HepG2 (cell line): ENCODE data around the gene PIK3CD. TPM values are rescaled to one million over a fixed set of nuclear protein-coding genes. Genes with fewer than 3 reads are reported as not detected.

Experiments used
- ATAC-seq: fragments of 200-7000 bp; cut with Tn5 transposase; 3 replicates; pipeline ENCODE4 v1.9.1; 2020; ENCODE audit warnings: mild to moderate bottlenecking, moderate library complexity
- BruUV-seq: library from RNA; stranded (reverse); fragments of 400-500 nt; replicated peaks from 2 replicates; lab custom pipeline; 2021; lab: Mats Ljungman, UMichigan
- CTCF ChIA-PET: fragments of 300-600 bp; formaldehyde crosslinking; extraction: SDS; loops from one replicate; lab custom pipeline; 2021; ENCODE audit warnings: low total read pairs, inconsistent platforms, low intra/inter-chr PET ratio; lab: Yijun Ruan, JAX
- POLR2A ChIA-PET: fragments of 350-600 bp; sonication (Branson Sonifier 250); formaldehyde crosslinking; loops from one replicate; lab custom pipeline; 2020; ENCODE audit warnings: antibody characterized with exemption, inconsistent platforms; lab: Yijun Ruan, JAX
- DNase-seq: peaks from one replicate; pipeline ENCODE4 v3.0.0-alpha.2; 2015; ENCODE audit warnings: low spot score
- FAIRE-seq: peaks from 3 replicates; lab custom pipeline; 2011; peaks lifted over from hg19 to GRCh38; lab: Jason Lieb, UNC
- H2AFZ ChIP-seq: one replicate; pipeline ENCODE4 v1.6.1; 2011; ENCODE audit warnings: low read length, inconsistent platforms
- H3K27ac ChIP-seq: fragments of 300-600 bp; 3 replicates; pipeline ENCODE4 v1.8.0; 2011; ENCODE audit warnings: mixed run types, mild to moderate bottlenecking, mixed read lengths, low read length, inconsistent platforms; ENCODE audit not compliant: insufficient read depth; ENCODE audit errors: extremely low read length
- H3K27me3 ChIP-seq, 2 experiments: fragments of 200-600 bp in 1 of 2; 2 replicates in 1 of 2; 3 replicates in 1 of 2; pipeline versions ENCODE4 v1.6.0 to v1.8.0; 2011; ENCODE audit warnings: low read length in 2 of 2, mild to moderate bottlenecking in 2 of 2, moderate library complexity in 2 of 2, inconsistent platforms in 1 of 2; ENCODE audit not compliant: insufficient read depth in 2 of 2, control insufficient read depth in 1 of 2
- H3K36me3 ChIP-seq, 2 experiments: fragments of 200-600 bp in 1 of 2; replicated peaks in 1 of 2; 2 replicates in 1 of 2; 3 replicates in 1 of 2; pipeline versions ENCODE4 v1.5.1 to v1.8.0; 2011; ENCODE audit warnings: low read length in 2 of 2, inconsistent platforms in 1 of 2; ENCODE audit not compliant: insufficient read depth in 2 of 2, control insufficient read depth in 1 of 2
- H3K4me1 ChIP-seq: 2 replicates; pipeline ENCODE4 v1.5.1; 2012; ENCODE audit warnings: low read length, inconsistent platforms; ENCODE audit not compliant: insufficient read depth
- H3K4me2 ChIP-seq: 2 replicates; pipeline ENCODE4 v1.6.0; 2011; ENCODE audit warnings: low read depth, low read length, inconsistent platforms
- H3K4me3 ChIP-seq, 3 experiments: fragments of 200-600 bp in 1 of 3; sonication (generic), shearing (Covaris generic) in 1 of 3; replicated peaks in 1 of 3; 2 replicates each; pipeline ENCODE4 v1.5.1; 2011 to 2016; ENCODE audit warnings: low read length in 3 of 3, inconsistent platforms in 2 of 3, low read depth in 2 of 3, mild to moderate bottlenecking in 2 of 3, control low read depth in 1 of 3, mixed read lengths in 1 of 3; ENCODE audit not compliant: insufficient read depth in 1 of 3
- H3K79me2 ChIP-seq: one replicate; pipeline ENCODE4 v1.6.1; 2011; ENCODE audit warnings: low read length, inconsistent platforms; ENCODE audit not compliant: insufficient read depth
- H3K9ac ChIP-seq: 2 replicates; pipeline ENCODE4 v1.6.0; 2011; ENCODE audit warnings: mild to moderate bottlenecking, low read depth, low read length, inconsistent platforms; ENCODE audit not compliant: insufficient read depth
- H3K9me3 ChIP-seq: 2 replicates; pipeline ENCODE4 v1.5.1; 2012; ENCODE audit warnings: mild to moderate bottlenecking, low read length
- H4K20me1 ChIP-seq: 2 replicates; pipeline ENCODE4 v1.6.0; 2011; ENCODE audit warnings: inconsistent platforms, mild to moderate bottlenecking, low read length, moderate library complexity; ENCODE audit not compliant: insufficient read depth
- CREB1 ChIP-seq, 2 experiments: fragments of 450-650 bp in 1 of 2; IDR thresholded peaks; 2 replicates each; pipeline ENCODE4 v1.6.1; 2016 to 2017; ENCODE audit warnings: control low read depth in 1 of 2, mild to moderate bottlenecking in 1 of 2, missing compliant biosample characterization in 1 of 2, missing genetic modification characterization in 1 of 2
- FOXO1 ChIP-seq: sonication (generic); formaldehyde crosslinking; IDR thresholded peaks from 2 replicates; pipeline ENCODE4 v1.4.0; 2020; ENCODE audit warnings: missing genetic modification reagents
- JUNB ChIP-seq: sonication (generic); formaldehyde crosslinking; IDR thresholded peaks from 2 replicates; pipeline ENCODE4 v1.8.0; 2022; ENCODE audit warnings: missing genetic modification reagents, mild to moderate bottlenecking, borderline replicate concordance
- KLF9 ChIP-seq: IDR thresholded peaks from 2 replicates; pipeline ENCODE4 v1.6.1; 2016; ENCODE audit warnings: low read depth
- MBD4 ChIP-seq: IDR thresholded peaks from 2 replicates; pipeline ENCODE4 v1.6.1; 2012; ENCODE audit warnings: low read length, inconsistent platforms, borderline replicate concordance
- NFRKB ChIP-seq: fragments of 450-650 bp; IDR thresholded peaks from 2 replicates; pipeline ENCODE4 v1.6.1; 2017
- PHF20 ChIP-seq: sonication (generic); formaldehyde crosslinking; IDR thresholded peaks from 2 replicates; pipeline ENCODE4 v1.5.0; 2020; ENCODE audit warnings: mild to moderate bottlenecking, missing genetic modification reagents
- RBAK ChIP-seq: sonication (generic); formaldehyde crosslinking; IDR thresholded peaks from 2 replicates; pipeline ENCODE4 v1.5.1; 2020; ENCODE audit warnings: mild to moderate bottlenecking, missing genetic modification reagents
- RBM39 ChIP-seq: fragments of 200-400 bp; formaldehyde crosslinking; IDR thresholded peaks from one replicate; pipeline ENCODE4 v1.6.1; 2018; ENCODE audit warnings: antibody characterized with exemption, mild to moderate bottlenecking, low read depth, low read length; ENCODE audit not compliant: poor library complexity, severe bottlenecking
- SCMH1 ChIP-seq: sonication (generic); formaldehyde crosslinking; IDR thresholded peaks from 2 replicates; pipeline ENCODE4 v1.9.0; 2021; ENCODE audit warnings: missing genetic modification reagents, mild to moderate bottlenecking, borderline replicate concordance
- ZEB1 ChIP-seq: IDR thresholded peaks from 2 replicates; pipeline ENCODE4 v1.6.1; 2012; ENCODE audit warnings: mild to moderate bottlenecking, low read depth, inconsistent platforms; ENCODE audit not compliant: insufficient replicate concordance
- ZNF678 ChIP-seq: sonication (generic); formaldehyde crosslinking; IDR thresholded peaks from 2 replicates; pipeline ENCODE4 v1.4.0; 2020; ENCODE audit warnings: mild to moderate bottlenecking, missing genetic modification reagents
- ZNF782 ChIP-seq: sonication (generic); formaldehyde crosslinking; IDR thresholded peaks from 2 replicates; pipeline ENCODE4 v1.4.0; 2020; ENCODE audit warnings: missing genetic modification reagents, mild to moderate bottlenecking, borderline replicate concordance
- ZSCAN12 ChIP-seq: sonication (generic); formaldehyde crosslinking; IDR thresholded peaks from 2 replicates; pipeline ENCODE4 v1.9.0; 2021; ENCODE audit warnings: mild to moderate bottlenecking, missing genetic modification reagents
- ZSCAN20 ChIP-seq: sonication (generic); formaldehyde crosslinking; IDR thresholded peaks from 2 replicates; pipeline ENCODE4 v1.4.0; 2020; ENCODE audit warnings: missing genetic modification reagents, mild to moderate bottlenecking, borderline replicate concordance
- WGBS: methylation state at CpG from one replicate; pipeline ENCODE4 v1.1.6; 2017; ENCODE audit warnings: low lambda C conversion rate; 5-methylcytosine and 5-hydroxymethylcytosine counted together
- in situ Hi-C: cut with HindIII; loops from 2 replicates; pipeline ENCODE4 v1.10.0; 2017; ENCODE audit warnings: low pct_unique_long_range_greater_than_20kb; ENCODE audit not compliant: extremely low pct_ligation_motif_present
- intact Hi-C: fragments of 100-400 bp; cut with micrococcal nuclease; formaldehyde crosslinking; loops from one replicate; pipeline ENCODE4 v1.10.0; 2022; ENCODE audit not compliant: unreplicated experiment
- polyA plus RNA-seq, 8 experiments: library from polyadenylated mRNA; depleted of rRNA in 3 of 8; stranded (reverse) in 7 of 8; unstranded in 1 of 8; fragments of >200 nt; fragmentation: Illumina TruSeq in 4 of 8; extraction: Trizol in 4 of 8; gene quantifications; 2 replicates each; pipeline versions ENCODE4 v1.2.1 to v1.2.3, GENCODE V29; 2011 to 2016; ENCODE audit warnings: low read depth in 4 of 8, missing spikeins in 1 of 8, mixed read lengths in 1 of 8; ENCODE audit not compliant: insufficient read depth in 1 of 8
- total RNA-seq, 5 experiments: library from RNA; depleted of rRNA; stranded (reverse); fragments of >200 nt; fragmentation: Illumina TruSeq; extraction: Trizol; gene quantifications; 2 replicates each; pipeline ENCODE4 v1.2.3, GENCODE V29; 2016; ENCODE audit warnings: low read depth in 1 of 5
- TF ChIP-seq, protein P1 (sequence below): IDR thresholded peaks from 2 replicates; pipeline ENCODE4 v1.6.1; 2016; ENCODE audit warnings: mild to moderate bottlenecking, missing biosample characterization, missing genetic modification reagents

The PIK3CD gene
- total and polyA plus RNA-seq, 2 of the 13 experiments (the other 11 are each of a cell fraction or from before 2014, with no cell fraction given), result 7.1 to 10.0 TPM

GRCh38 chr1:9700340-9700739 is 48.8 kb downstream of the PIK3CD start:
- 0 out of 2 replicates have a peak, but pooled peaks cover 3% of the 10 kb centered on the region for H4K20me1 ChIP-seq
- FAIRE-seq (no peak), ATAC-seq (peak; percentile 26; the same call in 2 of the 3 replicates), DNase-seq (no peak)
- peaks cover 7% of the 10 kb centered on the region; the same call in 1 of the 2 replicates for H3K4me1 ChIP-seq
- in situ Hi-C loops (no loop called here), intact Hi-C loops (no loop called here)
- no peak overlapping the region for H3K27ac ChIP-seq
- 90% methylated on average over 7 of the region's 12 CpGs for WGBS
- H2AFZ ChIP-seq, result no peak overlapping the region
- TF ChIP-seq ZSCAN12 (CRISPR knock-in tag), result no peak
- no peak for TF ChIP-seq PHF20
- no peak for TF ChIP-seq RBAK (CRISPR knock-in tag)
- no peak for TF ChIP-seq KLF9 (CRISPR knock-in tag)
- TF ChIP-seq ZNF782, result no peak
- no peak for TF ChIP-seq NFRKB
- TF ChIP-seq CREB1 (IDR thresholded peaks at IDR 0.05), result no peak
- TF ChIP-seq CREB1 (CRISPR knock-in tag; IDR thresholded peaks at IDR 0.05), result no peak
- TF ChIP-seq ZSCAN20 (CRISPR knock-in tag), result no peak
- TF ChIP-seq, protein P1, sequence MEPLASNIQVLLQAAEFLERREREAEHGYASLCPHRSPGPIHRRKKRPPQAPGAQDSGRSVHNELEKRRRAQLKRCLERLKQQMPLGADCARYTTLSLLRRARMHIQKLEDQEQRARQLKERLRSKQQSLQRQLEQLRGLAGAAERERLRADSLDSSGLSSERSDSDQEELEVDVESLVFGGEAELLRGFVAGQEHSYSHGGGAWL (CRISPR knock-in tag), result no peak
- no peak for TF ChIP-seq FOXO1
- TF ChIP-seq MBD4, result no peak
- TF ChIP-seq ZNF678, result no peak
- no peak for TF ChIP-seq SCMH1
- TF ChIP-seq ZEB1, result no peak
- TF ChIP-seq JUNB (CRISPR knock-in tag), result no peak
- TF ChIP-seq RBM39, result no peak
- no peaks in the 10 kb centered on the region for H3K79me2 ChIP-seq
- no peak overlapping the region for H3K4me2 ChIP-seq
- H3K4me3 ChIP-seq, result no peak overlapping the region
- no peak overlapping the region for H3K9ac ChIP-seq
- no TSS peak for BruUV-seq
- ChIA-PET CTCF (no interaction called here), POLR2A (interaction anchor here (0.8 kb wide), 1 partner anchor 12 kb away, joined by 3 read pairs; no protein-coding TSS in a partner anchor)
- no peaks in the 10 kb centered on the region for H3K9me3 ChIP-seq
- no peaks in the 10 kb centered on the region for H3K27me3 ChIP-seq
- H3K36me3 ChIP-seq, result no peaks in the 10 kb centered on the region
